ENCODE measurements around the gene TYK2.
"Not testable (repeated sequence)": the region's sequence is repeated elsewhere in the genome, so short reads cannot be mapped to it uniquely, and the experiment has no call there.

The TYK2 gene

DNA sequence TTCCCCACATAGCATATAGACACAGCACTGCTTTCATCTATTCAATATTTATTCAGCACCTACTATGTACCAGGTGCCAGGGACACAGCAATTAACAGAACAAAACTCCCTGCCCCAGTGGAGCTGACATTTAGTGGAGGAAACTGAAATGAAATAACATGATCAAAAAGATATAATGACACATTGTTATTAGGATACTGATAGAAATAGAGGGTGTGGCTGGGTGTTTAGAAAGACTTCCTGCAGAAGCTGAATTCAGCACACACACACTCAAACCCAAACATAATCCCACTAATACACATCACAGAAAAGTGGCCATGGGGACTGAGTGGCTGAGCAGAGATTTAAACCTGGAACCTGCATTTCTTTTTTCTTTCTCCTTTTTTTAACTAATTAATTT is 26.7 kb upstream of the TYK2 start:
- DNase-seq (ENCODE audit: low read depth): no peak

DNA sequence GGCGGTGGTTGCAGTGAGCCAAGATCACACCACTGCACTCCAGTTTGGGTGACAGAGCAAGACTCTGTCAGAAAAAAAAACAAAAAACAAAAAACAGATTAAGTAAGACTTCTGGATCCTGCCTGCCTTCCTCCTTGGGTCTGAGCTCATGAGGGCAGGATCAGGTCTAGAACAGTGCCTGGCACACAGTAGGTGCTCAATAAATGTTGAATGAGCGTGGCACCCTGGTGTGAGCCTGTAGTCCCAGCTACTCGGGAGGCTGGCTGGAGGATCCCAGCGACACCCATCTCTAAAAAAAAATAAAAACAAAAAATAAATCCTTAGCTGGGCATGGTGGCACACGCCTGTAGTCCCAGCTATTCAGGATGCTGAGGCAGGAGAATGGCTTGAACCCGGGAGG is 25.8 kb upstream of the TYK2 start:
- no peak for DNase-seq (ENCODE audit: low read depth)

DNA sequence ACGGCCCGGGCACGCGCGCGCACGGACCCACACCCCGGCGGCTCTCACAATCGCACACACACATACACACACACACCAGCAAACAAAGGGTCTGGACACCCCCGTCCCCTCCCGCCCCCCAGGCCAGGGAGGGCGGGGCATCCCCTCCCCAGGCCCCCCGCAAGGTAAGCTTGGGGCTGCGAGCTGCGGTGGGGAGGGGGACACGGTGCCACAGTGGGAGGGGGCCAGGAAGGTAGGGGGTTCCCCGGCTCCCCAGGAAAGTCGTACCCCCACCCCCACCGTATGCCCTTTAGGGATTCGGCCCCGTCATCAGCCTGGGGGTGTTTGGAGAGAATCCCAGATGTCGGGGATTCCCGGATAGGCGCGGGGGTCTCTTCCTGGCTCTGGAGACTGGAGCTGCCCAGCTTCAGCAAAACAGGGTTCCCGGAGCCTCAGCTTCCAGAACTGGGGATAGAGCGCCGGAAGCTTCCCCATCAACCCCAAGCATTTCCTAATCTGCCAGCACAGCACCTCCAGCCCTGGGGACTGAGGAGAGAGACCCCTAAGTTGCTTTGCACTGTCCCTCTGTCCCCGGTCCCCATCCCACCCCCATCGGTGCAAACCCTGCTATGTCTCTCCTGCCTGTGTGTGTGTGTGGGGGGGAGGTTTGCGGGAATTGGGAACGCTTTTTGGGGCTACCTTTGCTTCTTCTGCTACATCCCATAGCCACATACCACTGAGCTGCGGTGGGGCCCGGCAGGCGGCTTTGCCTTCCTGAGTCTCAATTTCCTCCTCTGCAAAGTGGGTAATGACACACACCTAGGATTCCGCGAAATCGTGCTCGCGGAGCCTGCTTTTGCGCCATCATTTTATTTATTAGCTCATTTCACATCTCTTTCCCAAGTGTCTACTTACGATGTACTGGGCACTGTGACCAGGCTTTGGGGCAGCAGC is 24.8 kb upstream of the TYK2 start:
- no peak for DNase-seq (ENCODE audit: low read depth)

DNA sequence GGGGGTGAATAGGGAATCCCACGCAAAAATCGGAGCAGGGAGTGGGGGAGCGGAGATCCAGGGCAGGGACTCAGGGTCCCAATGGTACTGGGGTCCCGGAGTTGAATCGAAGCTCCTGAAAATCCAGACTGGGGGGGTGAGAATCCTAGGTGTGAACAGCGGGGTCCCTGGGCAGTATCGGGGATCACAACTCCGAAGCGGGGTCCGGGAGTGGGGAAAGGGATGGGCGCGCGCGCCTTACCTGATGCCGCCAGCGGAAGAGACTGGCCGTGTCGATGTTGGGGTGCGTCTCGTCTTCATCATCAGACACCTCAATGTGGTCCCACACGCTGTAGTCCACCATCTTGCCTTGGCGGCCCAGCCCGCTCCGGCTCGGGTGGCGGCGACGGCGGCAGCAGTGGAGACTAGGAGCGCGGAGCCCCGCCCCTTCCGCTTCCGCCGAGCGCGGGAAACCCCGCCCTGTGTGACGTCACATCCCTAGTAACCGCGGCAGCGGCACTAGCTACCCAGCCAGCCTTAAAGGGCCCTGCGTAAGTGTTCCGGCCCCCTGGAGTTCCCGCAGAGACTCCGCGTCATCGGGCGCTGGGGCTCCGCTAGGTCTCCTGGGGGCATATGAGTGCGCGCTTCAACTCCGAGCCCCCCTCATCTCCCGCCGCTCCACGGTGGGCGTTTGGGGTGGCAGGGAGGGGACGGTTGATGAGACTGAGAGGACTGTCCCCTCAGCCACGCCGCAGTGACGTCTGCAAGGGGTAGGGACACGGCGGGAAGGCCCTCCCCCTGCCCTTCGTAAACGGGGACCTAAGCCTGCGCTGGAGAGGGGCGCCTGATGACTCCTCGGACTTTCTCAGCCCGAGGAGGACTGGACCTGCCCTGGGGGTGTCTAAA is 23.0 kb upstream of the TYK2 start, which contains the start of gene CDC37:
TSS of gene CDC37 (minus strand) at position 406 of the 885 bp plus-strand sequence. CDS start at position 343, 63 bp downstream.
- peak; percentile 89 for DNase-seq (ENCODE audit: low read depth)

DNA sequence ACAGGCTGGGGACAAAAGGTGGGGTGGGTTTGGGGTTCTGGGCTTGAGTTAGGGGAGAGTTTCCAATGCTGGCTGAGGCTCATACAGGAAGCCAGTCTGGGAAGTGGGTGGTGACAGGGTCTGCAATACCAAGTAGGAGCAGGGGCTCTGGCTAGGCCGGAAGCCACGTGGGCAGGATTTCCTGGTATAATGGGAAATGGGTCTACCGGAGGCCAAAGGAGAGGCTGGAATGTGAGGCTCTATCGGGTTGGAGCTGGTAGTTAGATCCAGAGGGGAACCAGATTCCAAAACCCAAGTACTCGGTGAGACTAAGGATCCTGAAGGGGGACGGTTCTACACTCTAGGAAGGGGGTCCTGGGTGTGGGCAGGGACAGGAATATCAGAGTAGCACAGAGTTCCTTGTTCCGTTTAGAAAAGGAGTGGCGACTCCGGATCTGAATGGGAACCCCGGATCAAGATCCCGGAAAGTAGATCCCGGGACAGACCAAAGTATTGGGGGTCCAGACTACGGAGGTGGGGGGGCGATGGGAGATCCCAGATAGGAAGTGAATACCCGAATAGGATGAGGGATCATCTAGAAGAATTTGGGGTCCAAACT is 22.2 kb upstream of the TYK2 start:
- DNase-seq (ENCODE audit: low read depth): no peak

DNA sequence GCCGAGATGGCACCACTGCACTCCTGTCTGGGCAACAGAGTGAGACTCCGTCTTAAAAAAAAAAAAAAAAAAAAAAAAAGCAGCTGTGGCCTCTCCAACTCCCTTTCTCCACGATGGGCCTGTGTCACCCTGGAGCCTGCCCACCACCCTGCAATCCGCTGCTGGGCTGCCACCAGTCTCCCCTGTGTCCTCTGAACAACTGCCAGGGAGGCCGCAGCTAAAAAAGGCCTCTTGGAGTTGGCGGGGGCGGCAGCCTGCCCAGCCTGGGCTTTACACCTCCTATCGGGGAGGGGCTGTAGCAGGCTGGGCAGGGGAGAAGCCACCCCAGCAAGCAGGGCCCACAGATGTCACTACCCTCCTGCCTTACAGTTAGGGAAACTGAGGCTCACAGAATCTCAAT is 19.5 kb upstream of the TYK2 start:
- no peak for DNase-seq (ENCODE audit: low read depth)

DNA sequence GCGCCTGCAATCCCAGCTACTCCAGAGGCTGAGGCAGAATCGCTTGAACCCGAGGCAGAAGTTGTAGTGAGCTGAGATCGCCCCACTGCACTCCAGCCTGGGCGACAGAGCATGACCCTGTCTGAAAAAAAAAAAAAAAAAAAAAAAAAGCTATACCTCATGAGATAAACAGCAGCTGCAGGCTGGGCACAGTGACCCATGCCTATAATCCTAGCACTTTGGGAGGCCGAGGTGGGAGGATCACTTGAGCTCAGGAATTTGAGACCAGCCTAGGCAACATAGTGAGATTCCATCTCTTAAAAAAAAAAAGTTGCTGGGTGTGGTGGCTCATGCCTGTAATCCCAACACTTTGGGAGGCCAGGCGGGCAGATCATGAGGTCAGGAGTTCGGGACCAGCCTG is 19.0 kb upstream of the TYK2 start:
- DNase-seq (ENCODE audit: low read depth): not testable (repeated sequence)

DNA sequence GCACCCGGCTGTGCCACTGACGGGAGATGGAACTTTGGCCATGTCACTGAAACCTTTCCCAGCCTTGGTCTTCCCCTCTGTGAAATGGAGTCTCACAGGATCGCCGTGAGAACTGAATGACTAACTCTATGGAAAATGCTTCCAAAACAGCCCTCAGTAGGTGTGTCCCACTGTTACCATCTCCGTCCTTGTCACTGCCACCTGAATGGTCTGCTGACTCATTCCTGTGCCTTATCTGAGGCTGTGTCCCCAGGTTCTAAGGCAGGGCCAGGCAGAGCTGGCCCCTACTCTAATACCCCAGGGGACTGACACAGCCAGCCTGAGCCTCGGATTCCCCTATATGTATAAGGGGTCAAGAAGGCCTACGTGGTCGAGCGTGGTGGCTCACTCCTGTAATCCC is 18.4 kb upstream of the TYK2 start:
- DNase-seq (ENCODE audit: low read depth): no peak

DNA sequence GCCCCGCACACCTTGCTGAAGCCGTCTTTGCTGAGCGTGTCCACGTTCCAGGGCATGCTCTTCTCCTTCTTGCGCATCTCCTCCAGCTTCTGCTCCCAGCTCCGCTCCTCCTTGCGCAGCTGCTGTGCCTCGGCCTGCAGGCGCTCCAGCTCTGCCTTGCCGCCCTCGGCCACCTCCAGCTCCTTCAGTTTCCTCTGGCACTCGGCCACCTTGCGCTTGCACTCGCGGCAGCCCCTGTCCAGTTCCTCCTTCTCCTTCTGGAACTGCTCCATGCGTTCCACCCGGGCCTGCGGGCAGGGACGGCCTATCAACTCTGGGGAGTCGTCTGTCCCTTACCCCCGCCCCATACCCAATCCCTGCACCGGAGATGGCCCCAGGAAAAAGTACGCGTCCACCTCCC is 15.5 kb upstream of the TYK2 start:
- no peak for DNase-seq (ENCODE audit: low read depth)

DNA sequence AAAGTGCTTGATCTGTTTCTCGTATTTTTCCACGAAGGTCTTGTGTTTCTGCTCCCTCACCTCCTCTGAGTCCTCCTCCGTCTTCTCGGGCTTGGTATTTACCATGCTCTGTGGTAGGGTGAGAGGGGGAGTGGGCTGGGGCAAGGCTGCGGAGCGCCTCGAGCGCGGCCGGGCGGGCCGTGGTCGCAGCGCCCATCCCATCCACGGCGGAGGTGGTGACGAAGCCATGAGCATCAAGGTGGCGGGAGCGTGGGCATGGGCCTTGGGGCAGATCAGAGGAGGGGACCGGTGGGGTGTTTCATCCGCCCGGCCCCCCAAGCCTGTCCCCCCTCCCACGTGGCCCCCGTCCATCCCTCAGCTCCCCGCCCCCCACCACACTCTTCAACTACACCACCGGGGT is 15.1 kb upstream of the TYK2 start:
- DNase-seq (ENCODE audit: low read depth): no peak

DNA sequence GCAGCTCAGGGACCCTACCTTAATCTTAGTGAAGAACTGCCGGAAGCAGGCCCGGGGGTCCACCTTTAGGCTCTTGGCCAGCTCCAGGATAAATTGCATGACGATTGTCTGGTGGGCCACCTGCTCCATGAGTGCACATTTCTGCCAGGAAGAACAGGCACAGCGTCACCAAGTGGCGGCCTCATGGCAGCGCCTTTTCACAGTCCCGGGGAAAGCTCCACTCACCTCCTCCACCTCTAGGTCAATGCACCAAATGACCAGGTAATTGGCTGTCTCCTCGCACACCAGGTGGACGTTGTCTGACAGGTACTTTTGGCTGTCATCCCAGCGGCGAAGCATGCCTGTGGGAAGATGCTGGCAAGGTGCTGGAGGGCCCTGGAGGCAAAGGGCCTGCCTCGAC is 14.6 kb upstream of the TYK2 start:
- DNase-seq (ENCODE audit: low read depth): no peak

DNA sequence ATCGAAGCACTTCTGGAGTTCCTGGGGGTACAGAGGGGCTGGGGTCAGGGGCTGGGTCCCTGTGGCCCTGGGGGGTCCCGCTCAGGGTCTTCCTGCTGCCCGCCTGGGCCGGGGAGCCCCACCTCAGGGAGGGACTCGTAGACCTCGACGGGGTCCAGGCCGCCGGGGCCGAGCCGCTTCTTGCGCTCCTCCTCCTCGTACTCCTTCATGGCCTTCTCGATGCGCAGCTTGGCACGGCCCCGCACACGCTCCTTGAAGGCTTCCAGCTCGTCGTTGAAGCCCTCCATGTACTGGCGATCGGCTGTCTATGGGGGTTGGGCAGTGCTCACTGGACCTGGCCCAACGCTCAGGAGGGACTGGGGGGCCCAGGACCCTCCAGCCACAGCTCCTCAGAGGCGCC is 12.8 kb upstream of the TYK2 start:
- no peak for DNase-seq (ENCODE audit: low read depth)

DNA sequence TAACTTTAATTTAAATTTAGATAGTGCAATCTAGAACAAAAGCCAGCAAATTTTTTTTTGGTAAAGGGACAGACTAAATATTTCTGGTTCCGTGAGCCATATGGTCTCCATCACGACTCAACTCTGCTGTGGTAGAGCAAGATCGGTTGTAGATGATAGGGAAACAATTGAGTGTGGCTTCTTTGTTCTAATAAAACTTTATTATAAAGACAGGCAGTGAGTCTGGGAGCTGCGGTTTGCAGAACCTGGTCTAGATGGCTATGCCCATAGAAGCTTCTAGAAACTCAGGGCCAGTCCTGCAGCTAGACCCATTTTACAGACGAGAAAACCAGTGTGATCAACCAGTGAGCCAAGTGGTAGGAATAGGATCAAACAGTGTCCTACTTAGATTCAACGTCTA is 11.7 kb upstream of the TYK2 start:
- no peak for DNase-seq (ENCODE audit: low read depth)

DNA sequence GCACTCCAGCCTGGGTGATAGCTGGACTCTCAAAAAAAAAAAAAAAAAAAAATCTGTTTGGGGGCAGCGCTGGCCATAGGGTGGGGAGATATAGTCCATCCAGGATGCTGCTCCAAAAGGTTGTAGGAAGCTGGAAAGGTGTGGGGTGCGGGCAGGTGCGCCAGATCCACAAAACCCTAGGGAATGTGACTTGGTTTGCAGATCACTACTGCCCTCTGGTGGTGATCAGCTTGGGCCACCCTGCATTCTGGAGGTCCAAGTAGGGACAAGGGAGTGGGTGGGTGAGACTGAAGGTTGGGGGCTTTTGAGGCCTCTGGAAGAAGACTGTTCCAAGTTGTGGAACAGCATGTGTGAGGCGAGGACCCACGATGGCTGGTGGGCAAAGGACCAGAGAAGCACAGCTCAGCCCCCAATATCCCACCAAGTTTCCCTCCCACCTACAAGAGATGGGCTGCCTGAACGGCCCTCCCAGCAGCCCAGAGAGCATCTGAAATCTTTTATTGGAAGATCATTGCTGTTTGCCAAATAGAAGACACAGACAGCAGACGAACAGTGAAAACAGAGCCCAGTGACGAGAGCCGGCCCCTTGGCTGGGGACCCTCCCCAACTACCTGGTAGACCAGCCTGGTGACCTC is 10.4 kb upstream of the TYK2 start:
- peak; percentile 62 for DNase-seq (ENCODE audit: low read depth)

DNA sequence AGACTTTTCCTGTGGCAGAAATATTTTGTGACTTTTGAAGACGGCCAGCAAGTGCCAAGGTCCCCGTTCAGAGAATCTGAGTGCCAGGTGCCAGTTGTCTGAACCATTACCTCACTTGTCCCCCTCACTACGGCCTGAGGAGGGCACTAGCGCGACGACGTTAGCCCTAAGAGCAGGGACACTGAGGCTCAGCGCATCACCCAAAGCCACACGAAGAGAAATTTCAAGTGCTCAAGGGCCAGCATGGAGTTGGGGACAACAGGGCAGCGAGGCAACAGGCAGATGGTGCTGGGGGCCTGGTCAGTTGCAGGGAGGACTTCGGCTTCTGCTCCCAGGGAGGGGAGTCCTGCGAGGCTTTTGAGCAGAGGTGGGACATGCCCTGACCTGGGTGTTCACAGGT is 9.5 kb upstream of the TYK2 start:
- no peak for DNase-seq (ENCODE audit: low read depth)

DNA sequence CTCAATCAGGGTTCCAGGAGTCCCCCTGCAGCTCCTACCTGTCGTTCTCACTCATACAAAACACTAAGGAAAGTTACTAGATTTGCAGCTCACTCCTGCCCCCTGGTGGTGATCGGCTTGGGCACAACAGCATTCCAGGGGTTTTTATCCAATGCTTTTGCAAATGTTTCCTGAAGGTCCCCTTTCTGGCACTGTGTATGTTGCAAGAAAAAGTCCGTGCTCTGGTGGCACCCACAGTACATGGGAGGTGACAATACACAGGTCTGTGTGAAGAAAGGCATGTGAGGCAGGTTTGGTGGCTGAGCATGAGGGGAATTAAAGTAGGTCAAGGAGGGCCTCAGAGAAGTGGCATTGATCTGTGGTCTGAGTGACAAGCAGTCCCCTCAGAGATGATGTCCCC is 8.6 kb upstream of the TYK2 start:
- no peak for DNase-seq (ENCODE audit: low read depth)

DNA sequence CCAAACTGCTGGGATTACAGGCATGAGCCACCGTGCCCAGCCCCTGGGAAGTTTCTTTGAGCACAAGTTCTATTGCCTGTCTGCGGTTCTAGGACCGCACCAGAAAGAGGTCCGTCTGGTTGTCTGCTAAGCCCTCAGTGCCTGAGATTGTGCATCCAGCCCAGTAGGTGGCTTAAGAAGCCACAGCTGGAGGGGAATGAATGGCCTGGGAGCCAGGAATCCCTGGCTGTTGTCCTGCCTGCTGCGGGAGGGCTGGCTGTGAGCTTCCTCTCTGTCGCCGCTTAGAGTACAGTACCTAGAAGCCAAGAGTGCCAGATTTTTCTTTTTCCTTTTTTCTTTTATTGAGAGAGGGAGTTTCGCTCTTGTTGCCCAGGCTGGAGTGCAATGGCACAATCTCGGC is 4.2 kb upstream of the TYK2 start:
- DNase-seq (ENCODE audit: low read depth): no peak

DNA sequence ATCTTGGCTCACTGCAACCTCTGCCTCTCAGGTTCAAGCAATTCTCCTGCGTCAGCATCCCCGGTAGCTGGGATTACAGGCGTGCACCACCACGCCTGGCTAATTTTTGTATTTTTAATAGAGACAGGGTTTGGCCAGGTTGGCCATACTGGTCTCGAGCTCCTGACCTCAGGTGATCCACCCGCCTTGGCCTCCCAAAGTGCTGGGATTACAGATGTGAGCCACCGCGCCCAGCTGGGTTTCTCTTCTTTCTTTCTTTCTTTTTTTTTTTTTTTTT is 2.8 kb upstream of the TYK2 start:
- DNase-seq (ENCODE audit: low read depth): not testable (repeated sequence)

DNA sequence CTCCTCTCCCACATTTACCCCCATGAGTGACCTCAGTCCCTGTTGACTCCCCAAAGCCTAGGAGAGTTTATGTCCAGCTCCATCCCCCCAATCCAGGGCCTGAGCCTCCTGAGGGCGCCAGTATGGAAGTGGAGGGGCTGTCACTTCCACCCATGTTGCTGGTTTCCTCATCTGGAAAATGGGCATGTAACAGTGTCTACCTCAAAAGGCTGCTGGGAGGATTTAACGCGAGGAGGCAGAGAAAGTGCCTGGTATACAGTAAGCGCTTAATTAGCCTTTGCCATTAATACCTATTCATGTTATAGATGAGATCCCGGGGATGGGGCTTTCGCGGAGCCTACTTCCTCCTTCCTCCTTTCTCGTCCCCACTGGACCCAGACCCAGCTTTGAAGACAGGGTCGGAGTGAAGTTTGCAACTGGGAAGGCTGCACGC is 476 bp downstream of the TYK2 start:
- no peak for DNase-seq (ENCODE audit: low read depth)

DNA sequence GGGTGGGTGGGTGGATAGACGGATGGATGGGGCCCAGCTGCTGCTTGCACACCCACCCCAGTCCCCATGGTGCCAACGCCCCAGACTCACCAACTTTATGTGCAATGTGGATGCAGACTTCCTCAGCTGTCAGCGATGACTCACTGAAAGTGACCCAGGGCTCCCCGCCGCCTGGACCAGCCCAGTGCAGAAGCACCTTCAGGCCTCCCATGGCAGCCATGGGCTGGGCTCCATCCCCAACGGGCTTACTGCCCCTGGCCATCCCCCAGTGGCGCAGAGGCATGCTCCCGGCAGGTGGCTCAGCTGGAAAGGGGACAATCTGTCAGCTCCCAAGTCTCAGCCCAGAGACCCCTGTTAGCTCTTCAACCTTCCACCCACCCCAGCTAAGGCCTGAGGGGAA is 2.2 kb downstream of the TYK2 start:
- DNase-seq (ENCODE audit: low read depth): no peak

DNA sequence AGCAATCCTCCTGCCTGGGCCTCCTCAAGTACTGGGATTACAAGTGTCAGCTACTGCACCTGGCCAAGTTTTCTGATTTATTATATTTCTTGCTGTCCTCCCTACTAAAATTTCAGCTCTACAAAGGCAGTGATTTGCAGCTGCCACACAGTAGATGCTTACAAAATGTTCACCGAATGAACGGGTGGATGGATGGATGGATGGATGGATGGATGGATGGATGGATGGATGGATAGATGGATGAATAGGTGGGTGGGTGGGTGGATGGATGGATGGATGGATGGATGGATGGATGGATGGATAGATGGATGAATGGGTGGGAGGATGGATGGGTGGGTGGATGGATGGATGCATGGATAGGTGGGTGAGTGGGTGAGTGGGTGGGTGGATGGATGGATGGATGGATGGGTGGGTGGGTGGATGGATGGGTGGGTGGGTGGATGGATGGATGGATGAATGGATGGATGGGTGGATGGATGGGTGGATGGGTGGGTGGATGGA is 3.2 kb downstream of the TYK2 start:
- DNase-seq (ENCODE audit: low read depth): not testable (repeated sequence)

DNA sequence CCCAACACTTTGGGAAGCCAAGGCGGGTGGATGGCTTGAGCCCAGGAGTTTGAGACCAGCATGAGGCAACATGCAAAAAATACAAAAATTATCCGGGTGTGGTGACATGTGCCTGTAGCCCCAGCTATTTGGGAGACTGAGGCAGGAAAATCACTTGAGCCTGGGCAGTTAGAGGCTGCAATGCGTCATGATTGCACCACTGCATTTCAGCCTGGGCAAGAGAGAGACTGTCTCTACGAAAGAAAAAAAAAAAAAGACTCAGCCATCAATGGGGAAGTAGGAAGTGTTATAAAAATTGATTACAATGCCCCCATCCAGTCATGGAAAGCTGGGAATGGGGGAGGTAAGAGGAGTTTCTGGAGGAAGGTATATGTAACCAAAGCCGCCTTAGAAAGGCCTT is 5.4 kb downstream of the TYK2 start:
- DNase-seq (ENCODE audit: low read depth): no peak
